ENCODE results near the gene LRP1. TPM values are rescaled to one million over a fixed set of nuclear protein-coding genes. Genes with fewer than 3 reads are reported as not detected.

LRP1 gene
- total RNA-seq, 1 donor from 2014 or later = 24.5 TPM

DNA sequence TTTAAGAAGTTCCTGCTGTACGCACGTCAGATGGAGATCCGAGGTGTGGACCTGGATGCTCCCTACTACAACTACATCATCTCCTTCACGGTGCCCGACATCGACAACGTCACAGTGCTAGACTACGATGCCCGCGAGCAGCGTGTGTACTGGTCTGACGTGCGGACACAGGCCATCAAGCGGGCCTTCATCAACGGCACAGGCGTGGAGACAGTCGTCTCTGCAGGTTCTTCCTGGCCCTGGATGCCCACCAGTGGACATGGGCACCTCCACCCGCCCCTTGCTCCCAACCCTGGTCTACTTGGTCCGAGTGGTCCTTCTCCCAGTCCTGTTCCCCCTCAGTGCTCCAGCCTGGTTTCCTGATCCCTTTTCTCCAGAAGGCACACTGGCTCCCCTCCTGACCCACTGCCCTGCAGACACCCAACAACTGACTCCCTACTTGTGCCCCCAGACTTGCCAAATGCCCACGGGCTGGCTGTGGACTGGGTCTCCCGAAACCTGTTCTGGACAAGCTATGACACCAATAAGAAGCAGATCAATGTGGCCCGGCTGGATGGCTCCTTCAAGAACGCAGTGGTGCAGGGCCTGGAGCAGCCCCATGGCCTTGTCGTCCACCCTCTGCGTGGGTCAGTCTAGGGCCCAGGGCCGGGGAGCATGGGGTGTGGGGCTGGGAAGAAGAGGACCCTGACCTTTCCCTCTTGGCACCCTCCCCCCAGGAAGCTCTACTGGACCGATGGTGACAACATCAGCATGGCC, 51.2 kb downstream of the LRP1 start:
- Histone ChIP-seq H3K36me3 (ENCODE audit: control insufficient read depth, insufficient read depth, low read length) (peaks cover 38% of the 10 kb centered on the region), H3K27me3 (ENCODE audit: control insufficient read depth, insufficient read depth, low read length) (no peaks in the 10 kb centered on the region), H3K4me3 (ENCODE audit: low read depth, low read length) (no peak overlapping the region)
- no peak for TF ChIP-seq CTCF (IDR thresholded peaks at IDR 0.05; ENCODE audit: insufficient read depth, low read length, severe bottlenecking)
- no peak for DNase-seq (ENCODE audit: low read depth)
- FAIRE-seq = peak; percentile 50

- TF ChIP-seq CTCF (IDR thresholded peaks at IDR 0.05; ENCODE audit: insufficient read depth, low read length, severe bottlenecking) = no peak
- H3K36me3 ChIP-seq (ENCODE audit: control insufficient read depth, insufficient read depth, low read length) = peaks cover 46% of the 10 kb centered on the region
- no peak overlapping the region for H3K4me3 ChIP-seq (ENCODE audit: low read depth, low read length)
- FAIRE-seq (no peak), DNase-seq (ENCODE audit: low read depth) (no peak)
- H3K27me3 ChIP-seq (ENCODE audit: control insufficient read depth, insufficient read depth, low read length) = no peaks in the 10 kb centered on the region
Observed at GRCh38 chr12:57180321-57180989, 52.2 kb downstream of the LRP1 start.

DNA sequence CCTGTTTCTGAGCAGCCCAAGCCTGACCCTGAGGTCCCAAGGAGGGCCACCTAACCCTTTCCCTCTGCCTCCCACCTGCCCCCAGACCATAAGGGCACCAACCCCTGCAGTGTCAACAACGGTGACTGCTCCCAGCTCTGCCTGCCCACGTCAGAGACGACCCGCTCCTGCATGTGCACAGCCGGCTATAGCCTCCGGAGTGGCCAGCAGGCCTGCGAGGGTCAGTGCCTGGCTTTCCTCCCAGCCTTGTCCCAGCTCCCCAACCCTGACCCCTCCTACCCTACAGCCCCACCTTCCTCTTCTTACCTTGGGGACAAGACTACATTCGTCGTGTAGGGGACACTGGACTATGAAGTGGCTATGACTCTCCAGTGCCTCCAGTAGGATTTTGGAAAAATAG, 52.8 kb downstream of the LRP1 start:
- FAIRE-seq (no peak), DNase-seq (ENCODE audit: low read depth) (no peak)
- no peaks in the 10 kb centered on the region for H3K27me3 ChIP-seq (ENCODE audit: control insufficient read depth, insufficient read depth, low read length)
- no peak for TF ChIP-seq CTCF (IDR thresholded peaks at IDR 0.05; ENCODE audit: insufficient read depth, low read length, severe bottlenecking)
- peaks cover 51% of the 10 kb centered on the region for H3K36me3 ChIP-seq (ENCODE audit: control insufficient read depth, insufficient read depth, low read length)
- no peak overlapping the region for H3K4me3 ChIP-seq (ENCODE audit: low read depth, low read length)

GRCh38 chr12:57181561-57182155, 53.4 kb downstream of the LRP1 start:
- DNase-seq (ENCODE audit: low read depth) (no peak), FAIRE-seq (no peak)
- no peak for TF ChIP-seq CTCF (IDR thresholded peaks at IDR 0.05; ENCODE audit: insufficient read depth, low read length, severe bottlenecking)
- peaks cover 54% of the 10 kb centered on the region for H3K36me3 ChIP-seq (ENCODE audit: control insufficient read depth, insufficient read depth, low read length)
- no peak overlapping the region for H3K4me3 ChIP-seq (ENCODE audit: low read depth, low read length)
- no peaks in the 10 kb centered on the region for H3K27me3 ChIP-seq (ENCODE audit: control insufficient read depth, insufficient read depth, low read length)

GRCh38 chr12:57182918-57183575, 54.8 kb downstream of the LRP1 start:
- peak; percentile 95 for TF ChIP-seq CTCF (IDR thresholded peaks at IDR 0.05; ENCODE audit: insufficient read depth, low read length, severe bottlenecking)
- peaks cover 60% of the 10 kb centered on the region for H3K36me3 ChIP-seq (ENCODE audit: control insufficient read depth, insufficient read depth, low read length)
- no peak overlapping the region for H3K4me3 ChIP-seq (ENCODE audit: low read depth, low read length)
- peak; percentile 89 for FAIRE-seq
- no peaks in the 10 kb centered on the region for H3K27me3 ChIP-seq (ENCODE audit: control insufficient read depth, insufficient read depth, low read length)
- peak; percentile 80 for DNase-seq (ENCODE audit: low read depth)

All from bronchial epithelial cell (primary cell).